H1 (cell line): ENCODE results near the gene UBE2E1. TPM values are rescaled to one million over a fixed set of nuclear protein-coding genes. Genes with fewer than 3 reads are reported as not detected.

ENCODE experiments used
- CTCF ChIA-PET: fragments of 300-600 bp; sonication (Branson Sonifier 250); formaldehyde crosslinking; loops from one replicate; lab custom pipeline; 2021; ENCODE audit not compliant: partially characterized antibody; lab: Charles Lee
- POLR2A ChIA-PET: fragments of 300-600 bp; sonication (Branson Sonifier 250); formaldehyde crosslinking; loops from one replicate; lab custom pipeline; 2021; ENCODE audit warnings: inconsistent platforms; ENCODE audit not compliant: partially characterized antibody; lab: Charles Lee
- DNase-seq, 2 experiments: peaks; one replicate each; pipeline versions ENCODE4 v3.0.0 to v3.0.0-alpha.2; 2010 to 2022; ENCODE audit warnings: low spot score in 2 of 2, low read depth in 1 of 2, mixed read lengths in 1 of 2
- FAIRE-seq: peaks from 2 replicates; lab custom pipeline; 2011; peaks lifted over from hg19 to GRCh38; lab: Jason Lieb, UNC
- H2AFZ ChIP-seq: 2 replicates; pipeline ENCODE4 v1.8.1; 2012; ENCODE audit warnings: low read length, inconsistent platforms
- H2AK5ac ChIP-seq: 2 replicates; pipeline ENCODE4 v1.6.1; 2013; ENCODE audit warnings: low read depth, low read length
- H2BK120ac ChIP-seq: replicated peaks from 2 replicates; pipeline ENCODE3; 2013; ENCODE audit warnings: low read depth, low read length, inconsistent platforms
- H2BK12ac ChIP-seq: 2 replicates; pipeline ENCODE4 v1.6.1; 2013; ENCODE audit warnings: low read depth, low read length
- H2BK15ac ChIP-seq: 2 replicates; pipeline ENCODE4 v1.6.1; 2013; ENCODE audit warnings: low read length
- H2BK20ac ChIP-seq: 2 replicates; pipeline ENCODE4 v1.6.1; 2013; ENCODE audit warnings: low read length
- H2BK5ac ChIP-seq: 2 replicates; pipeline ENCODE4 v1.6.1; 2013; ENCODE audit warnings: low read depth, low read length
- H3K14ac ChIP-seq: 2 replicates; pipeline ENCODE4 v1.6.1; 2013; ENCODE audit warnings: inconsistent platforms; ENCODE audit not compliant: insufficient read length
- H3K18ac ChIP-seq: 2 replicates; pipeline ENCODE4 v1.6.1; 2013; ENCODE audit warnings: low read length; ENCODE audit errors: extremely low read depth
- H3K23ac ChIP-seq: 2 replicates; pipeline ENCODE4 v1.6.1; 2013; ENCODE audit warnings: inconsistent platforms; ENCODE audit not compliant: insufficient read length
- H3K23me2 ChIP-seq: 2 replicates; pipeline ENCODE4 v1.6.1; 2013; ENCODE audit warnings: low read depth, low read length
- H3K27ac ChIP-seq: 2 replicates; pipeline ENCODE4 v1.6.1; 2011; ENCODE audit warnings: low read depth, low read length, inconsistent platforms
- H3K27me3 ChIP-seq, 4 experiments: replicated peaks in 1 of 4; 1 replicate in 1 of 4; 2 replicates in 3 of 4; pipeline versions ENCODE4 v1.6.1 to v1.8.1; 2011 to 2013; ENCODE audit warnings: low read length in 3 of 4, mild to moderate bottlenecking in 3 of 4, inconsistent platforms in 2 of 4, mixed read lengths in 2 of 4, moderate library complexity in 1 of 4; ENCODE audit not compliant: control insufficient read depth in 3 of 4, insufficient read depth in 3 of 4; ENCODE audit errors: extremely low read depth in 1 of 4
- H3K36me3 ChIP-seq, 4 experiments: 2 replicates each; pipeline versions ENCODE4 v1.6.1 to v1.8.1; 2011 to 2013; ENCODE audit warnings: mild to moderate bottlenecking in 4 of 4, low read length in 3 of 4, moderate library complexity in 2 of 4, control low read depth in 1 of 4, inconsistent platforms in 1 of 4; ENCODE audit not compliant: insufficient read depth in 4 of 4, control insufficient read depth in 2 of 4
- H3K4ac ChIP-seq: replicated peaks from 2 replicates; pipeline ENCODE3; 2013; ENCODE audit warnings: low read length, low read depth, mixed read lengths, inconsistent platforms; ENCODE audit not compliant: insufficient read length
- H3K4me1 ChIP-seq, 4 experiments: replicated peaks in 1 of 4; 1 replicate in 1 of 4; 2 replicates in 3 of 4; pipeline versions ENCODE4 v1.6.1 to v1.8.1; 2011 to 2013; ENCODE audit warnings: low read length in 3 of 4, inconsistent platforms in 2 of 4, mixed read lengths in 1 of 4; ENCODE audit not compliant: insufficient read depth in 4 of 4, control insufficient read depth in 3 of 4
- H3K4me2 ChIP-seq, 2 experiments: 2 replicates each; pipeline versions ENCODE4 v1.6.1 to v1.8.1; 2011 to 2013; ENCODE audit warnings: low read depth in 2 of 2, low read length in 2 of 2, control low read depth in 1 of 2, inconsistent platforms in 1 of 2, mild to moderate bottlenecking in 1 of 2; ENCODE audit not compliant: insufficient read depth in 1 of 2
- H3K4me3 ChIP-seq, 4 experiments: fragments of 200-600, 300-600 bp in 1 of 4; sonication (generic), shearing (Covaris generic), sonication (Bioruptor Twin) in 1 of 4; 2 replicates each; pipeline versions ENCODE4 v1.5.1 to v1.8.1; 2011 to 2016; ENCODE audit warnings: low read length in 4 of 4, low read depth in 3 of 4, control low read depth in 2 of 4, inconsistent platforms in 2 of 4, mild to moderate bottlenecking in 2 of 4, mixed read lengths in 1 of 4, moderate library complexity in 1 of 4; ENCODE audit not compliant: insufficient read depth in 2 of 4; ENCODE audit errors: extremely low read depth in 1 of 4
- H3K56ac ChIP-seq: replicated peaks from 2 replicates; pipeline ENCODE3; 2013; ENCODE audit warnings: low read depth, mild to moderate bottlenecking, mixed read lengths, low read length, inconsistent platforms; ENCODE audit not compliant: insufficient read length
- H3K79me1 ChIP-seq: 2 replicates; pipeline ENCODE4 v1.6.1; 2013; ENCODE audit warnings: low read depth, low read length, control low read depth
- H3K79me2 ChIP-seq, 2 experiments: 2 replicates each; pipeline versions ENCODE4 v1.6.1 to v1.8.1; 2012 to 2013; ENCODE audit warnings: low read length in 2 of 2, mild to moderate bottlenecking in 2 of 2, inconsistent platforms in 1 of 2; ENCODE audit not compliant: insufficient read depth in 2 of 2, control insufficient read depth in 1 of 2
- H3K9ac ChIP-seq, 4 experiments: replicated peaks in 1 of 4; 1 replicate in 1 of 4; 2 replicates in 3 of 4; pipeline versions ENCODE4 v1.6.1 to v1.8.1; 2011 to 2013; ENCODE audit warnings: low read depth in 3 of 4, low read length in 3 of 4, control low read depth in 2 of 4, mild to moderate bottlenecking in 2 of 4, moderate library complexity in 2 of 4, inconsistent platforms in 1 of 4; ENCODE audit errors: extremely low read depth in 1 of 4
- H3K9me3 ChIP-seq, 2 experiments: 2 replicates each; pipeline versions ENCODE4 v1.6.1 to v1.8.1; 2012 to 2013; ENCODE audit warnings: mild to moderate bottlenecking in 2 of 2, moderate library complexity in 2 of 2, control low read depth in 1 of 2, inconsistent platforms in 1 of 2, low read depth in 1 of 2, low read length in 1 of 2, mixed read lengths in 1 of 2; ENCODE audit not compliant: insufficient read depth in 2 of 2
- H4K20me1 ChIP-seq, 2 experiments: replicated peaks in 1 of 2; 2 replicates each; pipeline versions ENCODE3 to v1.8.1; 2011 to 2013; ENCODE audit warnings: inconsistent platforms in 2 of 2, low read length in 2 of 2, mild to moderate bottlenecking in 1 of 2; ENCODE audit not compliant: insufficient read depth in 2 of 2, control insufficient read depth in 1 of 2
- H4K5ac ChIP-seq: 2 replicates; pipeline ENCODE4 v1.6.1; 2013; ENCODE audit warnings: low read length, low read depth, mixed read lengths, inconsistent platforms; ENCODE audit not compliant: insufficient read length
- H4K8ac ChIP-seq: 2 replicates; pipeline ENCODE4 v1.8.0; 2013; ENCODE audit warnings: mild to moderate bottlenecking, moderate library complexity, low read length, inconsistent platforms; ENCODE audit not compliant: insufficient read depth; ENCODE audit errors: extremely low read depth
- H4K91ac ChIP-seq: replicated peaks from 2 replicates; pipeline ENCODE3; 2013; ENCODE audit warnings: low read length, mixed read lengths, inconsistent platforms; ENCODE audit not compliant: insufficient read length
- GABPA ChIP-seq: IDR thresholded peaks from 2 replicates; pipeline ENCODE4 v1.6.1; 2011; ENCODE audit warnings: mild to moderate bottlenecking, low read length, moderate library complexity, borderline replicate concordance; ENCODE audit not compliant: insufficient read depth
- NANOG ChIP-seq: IDR thresholded peaks from 2 replicates; pipeline ENCODE4 v1.6.1; 2011; ENCODE audit warnings: low read length, low read depth, mild to moderate bottlenecking, inconsistent platforms; ENCODE audit not compliant: insufficient read depth, poor library complexity, severe bottlenecking
- PHF8 ChIP-seq: fragments of 200-600 bp; sonication (generic); conservative IDR thresholded peaks from 2 replicates; pipeline ENCODE4 v1.7.1; 2012; ENCODE audit warnings: low read depth, mild to moderate bottlenecking, inconsistent platforms, low read length, moderate library complexity
- POLR2A ChIP-seq, 2 experiments: IDR thresholded peaks; 1 replicate in 1 of 2; 2 replicates in 1 of 2; pipeline ENCODE4 v1.6.1; 2011; ENCODE audit warnings: low read depth in 2 of 2, low read length in 2 of 2, mild to moderate bottlenecking in 2 of 2; ENCODE audit errors: control extremely low read depth in 1 of 2
- TAF1 ChIP-seq: IDR thresholded peaks from 2 replicates; pipeline ENCODE4 v1.6.1; 2011; ENCODE audit warnings: mild to moderate bottlenecking, low read depth, low read length
- YY1 ChIP-seq: IDR thresholded peaks from 2 replicates; pipeline ENCODE4 v1.6.1; 2011; ENCODE audit warnings: low read depth, mild to moderate bottlenecking, low read length
- whole genome bisulfite sequencing, 2 experiments: shearing (Covaris generic) in 1 of 2; methylation state at CpG; one replicate each; pipeline versions ENCODE4 v1.1.6 to v1.1.7; 2013 to 2015; ENCODE audit warnings: low lambda C conversion rate in 2 of 2, mixed read lengths in 2 of 2, inconsistent platforms in 1 of 2, low coverage in 1 of 2, missing lambda C conversion rate in 1 of 2; ENCODE audit not compliant: insufficient replicate concordance in 2 of 2, insufficient coverage in 1 of 2, insufficient read length in 1 of 2; ENCODE audit errors: extremely low coverage in 1 of 2, missing lambda C conversion rate in 1 of 2; 5-methylcytosine and 5-hydroxymethylcytosine counted together
- long read RNA-seq, 2 experiments: library from RNA in 1 of 2; library from capped mRNA in 1 of 2; stranded (forward); transcript quantifications; one replicate each; pipeline ENCODE4 v2.0.0, GENCODE V29; 2021; ENCODE audit warnings: inconsistent platforms in 1 of 2
- polyA minus RNA-seq, 3 experiments: library from RNA; depleted of rRNA, polyadenylated mRNA; stranded (reverse); fragments of >200 nt; gene quantifications; 1 replicate in 2 of 3; 2 replicates in 1 of 3; pipeline ENCODE4 v1.2.3, GENCODE V29; 2011
- polyA plus RNA-seq, 7 experiments: library from polyadenylated mRNA; depleted of rRNA in 3 of 7; stranded (reverse) in 5 of 7; unstranded in 2 of 7; fragments of >200 nt in 5 of 7; fragments of 200-250 nt in 2 of 7; gene quantifications; 1 replicate in 5 of 7; 2 replicates in 1 of 7; 4 replicates in 1 of 7; pipeline versions ENCODE4 v1.2.1 to v1.2.3, GENCODE V29; 2011 to 2013; ENCODE audit warnings: missing spikeins in 2 of 7, mixed read lengths in 2 of 7
- total RNA-seq: library from RNA; stranded (reverse); fragmentation: NEBNext Ultra II Directional; extraction: Animal tissue kit (Norgen Biotek cat#: 25700); gene quantifications from 2 replicates; pipeline ENCODE4 v1.2.1, GENCODE V29; 2021

Gene UBE2E1
- 130 and 141 TPM in 2 replicates for total RNA-seq
- 56.8 and 109 TPM in 2 replicates for polyA plus RNA-seq (2011; rRNA removed)
- polyA plus RNA-seq (2011; cell fraction: cytosol; rRNA removed), result 109 TPM
- polyA plus RNA-seq (2011; cell fraction: nucleus; rRNA removed), result 50.2 TPM
- 99.3 to 185 TPM (median 114 TPM) in 4 replicates for polyA plus RNA-seq (2012, experiment 1 of 2)
- polyA plus RNA-seq (2012, experiment 2 of 2), result 26.5 TPM
- 152 TPM for polyA plus RNA-seq (2013, experiment 1 of 2)
- 161 TPM for polyA plus RNA-seq (2013, experiment 2 of 2)
- polyA minus RNA-seq (2011; rRNA and poly(A)+ RNA removed), result 62.1 and 106 TPM in 2 replicates
- 82.1 TPM for polyA minus RNA-seq (2011; cell fraction: cytosol; rRNA and poly(A)+ RNA removed)
- 70.1 TPM for polyA minus RNA-seq (2011; cell fraction: nucleus; rRNA and poly(A)+ RNA removed)
- long read RNA-seq, experiment 1, transcript UBE2E1-203 (5 exons, 1,224 nt), result minor isoform, 11 of 194 reads
- long read RNA-seq, experiment 1, transcript UBE2E1-201 (6 exons, 1,511 nt), result major isoform, 85 of 194 reads
- long read RNA-seq, experiment 1, partial matches to known transcripts, result 41 of 194 reads
- long read RNA-seq, experiment 1, other reads (novel, unspliced or antisense), result 49 of 194 reads
- long read RNA-seq, experiment 2, transcript UBE2E1-201 (6 exons, 1,511 nt), result major isoform, 20 of 74 reads
- long read RNA-seq, experiment 2, transcript UBE2E1-203 (5 exons, 1,224 nt), result minor isoform, 15 of 74 reads
- long read RNA-seq, experiment 2, partial matches to known transcripts, result 30 of 74 reads
- long read RNA-seq, experiment 2, other reads (novel, unspliced or antisense), result 8 of 74 reads

DNA sequence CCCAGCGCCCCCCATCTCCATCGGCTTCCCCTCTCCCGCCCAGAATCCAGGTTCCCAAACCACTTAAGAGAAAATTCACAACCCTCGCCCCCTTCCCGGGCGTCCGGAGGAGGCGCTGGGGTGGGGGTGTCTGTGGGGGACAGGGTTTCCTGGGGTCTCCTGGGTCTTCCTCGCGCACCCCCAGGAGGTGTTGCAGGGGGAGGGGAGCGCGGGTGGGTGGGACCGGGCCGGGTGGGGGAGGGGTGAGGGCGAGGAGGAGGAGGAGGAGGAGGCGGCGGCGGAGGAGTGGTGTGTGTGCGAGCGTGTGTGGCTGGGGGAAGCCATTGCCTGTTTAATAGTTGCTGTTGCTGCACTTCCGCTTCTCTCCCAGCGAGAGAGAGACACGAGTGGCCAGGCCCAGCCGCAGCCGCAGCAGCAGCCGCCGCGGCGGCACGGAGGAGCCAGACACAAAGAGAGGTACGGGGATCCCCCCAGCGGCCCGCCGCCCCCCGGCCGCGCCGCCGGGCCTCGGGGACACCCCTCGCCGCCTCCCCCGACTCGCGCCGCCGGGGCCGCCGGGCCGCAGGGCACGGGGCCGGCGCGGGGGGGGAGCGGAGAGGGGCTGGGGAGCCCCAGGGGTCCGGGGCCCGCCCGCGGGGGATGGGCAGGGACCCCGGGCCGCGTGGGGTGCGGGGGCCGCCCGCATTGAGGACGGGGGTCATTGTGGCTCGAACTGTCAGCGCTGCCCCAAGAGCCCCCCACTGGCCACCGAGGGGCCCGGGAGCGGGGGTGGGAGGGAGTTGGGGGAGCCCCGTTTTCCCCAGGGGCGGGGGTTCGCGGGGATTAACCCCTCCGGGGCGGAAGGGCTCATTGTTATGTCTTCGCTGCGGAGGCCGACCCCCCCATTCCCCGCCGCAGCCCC, at the start of gene UBE2E1:
UBE2E1 (plus strand) TSS at position 323 of the 901 bp plus-strand sequence. CDS start 1,315 bp downstream, outside the sequence.
- Histone ChIP-seq H2BK15ac (0 out of 2 replicates have a peak within 1 kb of the TSS, but pooled peaks have one; percentile 46), H4K8ac (peak within 1 kb of the TSS; percentile 95), H2BK20ac (no peak within 1 kb of the TSS), H3K4me2 (peak within 1 kb of the TSS; percentile 74 to 83), H3K79me1 (0 out of 2 replicates have a peak, but pooled peaks cover 2% of the 10 kb centered on the region), H3K23me2 (peaks cover 9% of the 10 kb centered on the region; the same call in 1 of the 2 replicates), H2AK5ac (no peak within 1 kb of the TSS), H4K20me1 (peaks cover 0 to 3% of the 10 kb centered on the region in 2 experiments), H2AFZ (peak within 1 kb of the TSS; percentile 48; the same call in 1 of the 2 replicates), H3K36me3 (peaks cover 0 to 12% (median 2%) of the 10 kb centered on the region in 4 experiments; a peak in 3 of 8 replicates), H3K27ac (peak within 1 kb of the TSS; percentile 68; the same call in 1 of the 2 replicates), H3K18ac (no peak within 1 kb of the TSS; the same call in 1 of the 2 replicates), H3K4ac (no peak within 1 kb of the TSS), H3K14ac (no peak within 1 kb of the TSS), H3K56ac (peak within 1 kb of the TSS; percentile 88), H2BK120ac (no peak within 1 kb of the TSS), H2BK12ac (no peak within 1 kb of the TSS), H4K91ac (peak within 1 kb of the TSS; percentile 62), H3K79me2 (peaks cover 0 to 29% of the 10 kb centered on the region in 2 experiments; a peak in 2 of 4 replicates), H4K5ac (peak within 1 kb of the TSS; percentile 74), H3K9me3 (no peaks in the 10 kb centered on the region), H2BK5ac (peak within 1 kb of the TSS; percentile 48; the same call in 1 of the 2 replicates), H3K9ac (peak within 1 kb of the TSS; percentile 57 to 86 (median 74)), H3K27me3 (no peaks in the 10 kb centered on the region), H3K4me3 (peak within 1 kb of the TSS; percentile 60 to 87 (median 73)), H3K4me1 (peaks cover 0 to 17% (median 10%) of the 10 kb centered on the region in 4 experiments; a peak in 5 of 7 replicates), H3K23ac (no peak within 1 kb of the TSS)
- 1% methylated on average over 26 of the region's 82 CpGs; no CpG with 5 or more reads in 1 of the 2 experiments for WGBS, 2 experiments
- FAIRE-seq, result no peak
- DNase-seq, result peak in 1 of 2 experiments; percentile 70
- ChIA-PET CTCF (interaction anchor here (1.3 kb wide), 1 partner anchor 93 kb away, joined by 3 read pairs; no protein-coding TSS in a partner anchor), POLR2A (interaction anchor here (0.6 to 2.6 kb wide), 4 partner anchors 9 to 112 kb away, joined by 3 to 22 read pairs (median 6); partner anchors contain the start of genes NKIRAS1 and RPL15)
- TF ChIP-seq PHF8, result peak; percentile 62
- peak; percentile 64 for TF ChIP-seq TAF1
- TF ChIP-seq GABPA, result no peak
- no peak for TF ChIP-seq NANOG
- TF ChIP-seq POLR2A (IDR thresholded peaks at IDR 0.05; ENCODE audit: control extremely low read depth in 1 of 2, low read depth in 2 of 2, low read length in 2 of 2), result peak in 1 of 2 experiments; percentile 19; a peak in 1 of 3 replicates
- TF ChIP-seq YY1, result peak; percentile 51; the same call in 1 of the 2 replicates
